HL-60 (cell line): Measurements from ENCODE around the gene TPO.

Experiments used
- DNase-seq, 2 experiments: peaks; one replicate each; pipeline ENCODE4 v3.0.0-alpha.2; 2010 to 2020; ENCODE audit warnings: low read depth in 1 of 2, low spot score in 1 of 2
- H3K27ac ChIP-seq: fragments of 250-450 bp; sonication (Bioruptor Pico); replicated peaks from 2 replicates; pipeline ENCODE4 v1.5.1; 2020; ENCODE audit warnings: mild to moderate bottlenecking, moderate library complexity
- H3K27me3 ChIP-seq: fragments of 250-450 bp; sonication (Bioruptor Pico); 2 replicates; pipeline ENCODE4 v1.5.1; 2021; ENCODE audit warnings: mild to moderate bottlenecking, moderate library complexity; ENCODE audit not compliant: insufficient read depth, poor library complexity, severe bottlenecking
- H3K4me3 ChIP-seq: replicated peaks from 2 replicates; pipeline ENCODE4 v1.5.1; 2011; ENCODE audit warnings: mild to moderate bottlenecking, control low read depth, low read length; ENCODE audit not compliant: insufficient read depth
- CTCF ChIP-seq: IDR thresholded peaks from one replicate; pipeline ENCODE4 v1.5.1; 2011; ENCODE audit warnings: low read length, control low read depth, inconsistent platforms; ENCODE audit not compliant: insufficient read depth
- GABPA ChIP-seq: IDR thresholded peaks from 2 replicates; pipeline ENCODE4 v1.6.1; 2012; ENCODE audit warnings: low read depth
- POLR2AphosphoS5 ChIP-seq: IDR thresholded peaks from 2 replicates; pipeline ENCODE4 v1.6.1; 2012; ENCODE audit warnings: low read depth
- REST ChIP-seq: IDR thresholded peaks from 2 replicates; pipeline ENCODE4 v1.6.1; 2012; ENCODE audit warnings: low read depth; ENCODE audit not compliant: insufficient replicate concordance
- SPI1 ChIP-seq: IDR thresholded peaks from 2 replicates; pipeline ENCODE4 v1.6.1; 2012; ENCODE audit warnings: low read depth, mild to moderate bottlenecking, borderline replicate concordance

The TPO gene

GRCh38 chr2:1542971-1543370 is 129.7 kb downstream of the TPO start:
- TF ChIP-seq CTCF: no peak
- no peak for TF ChIP-seq SPI1
- TF ChIP-seq REST: no peak
- no peak for TF ChIP-seq GABPA
- TF ChIP-seq POLR2AphosphoS5: no peak
- Histone ChIP-seq H3K27me3 (no peaks in the 10 kb centered on the region), H3K27ac (no peak overlapping the region), H3K4me3 (no peak overlapping the region)
- DNase-seq: no peak

GRCh38 chr2:1543776-1544477 is 130.7 kb downstream of the TPO start:
- H3K4me3 ChIP-seq: no peak overlapping the region
- DNase-seq: no peak
- TF ChIP-seq CTCF (no peak), SPI1 (no peak), REST (no peak), POLR2AphosphoS5 (no peak)
- H3K27ac ChIP-seq: no peak overlapping the region
- no peaks in the 10 kb centered on the region for H3K27me3 ChIP-seq

- H3K4me3 ChIP-seq: no peak overlapping the region
- no peak overlapping the region for H3K27ac ChIP-seq
- no peaks in the 10 kb centered on the region for H3K27me3 ChIP-seq
- TF ChIP-seq GABPA (no peak), REST (no peak), CTCF (no peak), POLR2AphosphoS5 (no peak), SPI1 (no peak)
- no peak for DNase-seq
Observed at GRCh38 chr2:1544478-1545069, 131.3 kb downstream of the TPO start.
